RPMI7951 (cell line): ENCODE results near the gene OR51V1. TPM values are rescaled to one million over a fixed set of nuclear protein-coding genes. Genes with fewer than 3 reads are reported as not detected.
"Not testable (repeated sequence)": the region's sequence is repeated elsewhere in the genome, so short reads cannot be mapped to it uniquely, and the experiment has no call there.

Experiments used
- DNase-seq: peaks from one replicate; pipeline ENCODE4 v3.0.0-alpha.2; 2012; ENCODE audit warnings: low read depth
- total RNA-seq: library from RNA; depleted of rRNA; stranded (reverse); fragments of >200 nt; shearing (Covaris generic); gene quantifications from 2 replicates; pipeline ENCODE4 v1.2.3, GENCODE V29; 2014; rRNA removed

Gene OR51V1, protein sequence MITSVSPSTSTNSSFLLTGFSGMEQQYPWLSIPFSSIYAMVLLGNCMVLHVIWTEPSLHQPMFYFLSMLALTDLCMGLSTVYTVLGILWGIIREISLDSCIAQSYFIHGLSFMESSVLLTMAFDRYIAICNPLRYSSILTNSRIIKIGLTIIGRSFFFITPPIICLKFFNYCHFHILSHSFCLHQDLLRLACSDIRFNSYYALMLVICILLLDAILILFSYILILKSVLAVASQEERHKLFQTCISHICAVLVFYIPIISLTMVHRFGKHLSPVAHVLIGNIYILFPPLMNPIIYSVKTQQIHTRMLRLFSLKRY
- not detected in 2 replicates for total RNA-seq

DNA sequence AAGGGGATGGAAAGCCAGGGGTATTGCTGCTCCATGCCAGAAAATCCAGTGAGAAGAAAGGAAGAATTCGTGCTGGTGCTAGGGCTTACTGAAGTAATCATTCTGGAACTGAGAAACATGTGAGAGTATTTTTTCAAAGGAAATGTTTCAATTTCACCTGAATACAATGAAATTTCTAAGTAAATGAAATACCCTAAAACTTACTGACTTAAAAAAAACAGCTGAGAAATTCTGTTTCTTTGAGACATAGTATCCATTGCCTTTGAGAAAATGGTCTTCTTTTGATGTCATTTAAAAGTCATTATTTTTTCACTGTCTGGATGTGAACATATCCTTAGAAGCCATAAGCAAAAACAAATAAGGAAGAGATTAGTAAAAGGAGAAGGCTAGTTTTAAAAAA is at the start of gene OR51V1:
Gene OR51V1, minus strand, starts transcription at position 101 of the 400 bp plus-strand sequence. Its CDS starts 0 bp downstream, at position 101.
- no peak for DNase-seq

DNA sequence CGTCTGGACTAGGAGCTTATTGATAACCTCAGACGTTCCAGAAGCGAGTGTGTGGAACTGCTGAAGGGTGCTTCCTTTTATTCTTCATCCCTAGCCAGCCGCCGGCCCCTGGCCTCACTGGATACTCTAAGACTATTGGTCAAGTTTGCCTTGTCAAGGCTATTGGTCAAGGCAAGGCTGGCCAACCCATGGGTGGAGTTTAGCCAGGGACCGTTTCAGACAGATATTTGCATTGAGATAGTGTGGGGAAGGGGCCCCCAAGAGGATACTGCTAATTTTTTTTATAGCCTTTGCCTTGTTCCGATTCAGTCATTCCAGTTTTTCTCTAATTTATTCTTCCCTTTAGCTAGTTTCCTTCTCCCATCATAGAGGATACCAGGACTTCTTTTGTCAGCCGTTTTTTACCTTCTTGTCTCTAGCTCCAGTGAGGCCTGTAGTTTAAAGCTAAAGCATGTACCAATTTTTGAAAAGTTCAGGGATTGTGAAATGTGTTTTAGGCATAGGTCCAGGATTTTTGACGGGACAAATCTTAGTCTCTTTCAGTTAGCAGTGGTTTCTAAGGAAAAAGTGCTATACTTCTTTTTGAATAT is 49.4 kb upstream of the OR51V1 start, which contains the start of gene HBG1:
Gene HBG1, minus strand, starts transcription at position 51 of the 590 bp plus-strand sequence. CDS start 53 bp downstream, outside the sequence.
- not testable (repeated sequence) for DNase-seq

DNA sequence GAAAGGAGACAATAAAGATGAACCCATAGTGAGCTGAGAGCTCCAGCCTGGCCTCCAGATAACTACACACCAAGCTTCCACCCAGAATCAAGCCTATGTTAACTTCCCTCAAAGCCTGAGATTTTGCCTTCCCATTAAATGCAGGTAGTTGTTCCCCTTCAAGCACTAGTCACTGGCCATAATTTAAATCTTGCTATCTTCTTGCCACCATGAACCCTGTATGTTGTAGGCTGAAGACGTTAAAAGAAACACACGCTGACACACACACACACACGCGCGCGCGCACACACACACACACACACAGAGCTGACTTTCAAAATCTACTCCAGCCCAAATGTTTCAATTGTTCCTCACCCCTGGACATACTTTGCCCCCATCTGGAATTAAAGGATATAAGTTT is 48.0 kb upstream of the OR51V1 start:
- not testable (repeated sequence) for DNase-seq

DNA sequence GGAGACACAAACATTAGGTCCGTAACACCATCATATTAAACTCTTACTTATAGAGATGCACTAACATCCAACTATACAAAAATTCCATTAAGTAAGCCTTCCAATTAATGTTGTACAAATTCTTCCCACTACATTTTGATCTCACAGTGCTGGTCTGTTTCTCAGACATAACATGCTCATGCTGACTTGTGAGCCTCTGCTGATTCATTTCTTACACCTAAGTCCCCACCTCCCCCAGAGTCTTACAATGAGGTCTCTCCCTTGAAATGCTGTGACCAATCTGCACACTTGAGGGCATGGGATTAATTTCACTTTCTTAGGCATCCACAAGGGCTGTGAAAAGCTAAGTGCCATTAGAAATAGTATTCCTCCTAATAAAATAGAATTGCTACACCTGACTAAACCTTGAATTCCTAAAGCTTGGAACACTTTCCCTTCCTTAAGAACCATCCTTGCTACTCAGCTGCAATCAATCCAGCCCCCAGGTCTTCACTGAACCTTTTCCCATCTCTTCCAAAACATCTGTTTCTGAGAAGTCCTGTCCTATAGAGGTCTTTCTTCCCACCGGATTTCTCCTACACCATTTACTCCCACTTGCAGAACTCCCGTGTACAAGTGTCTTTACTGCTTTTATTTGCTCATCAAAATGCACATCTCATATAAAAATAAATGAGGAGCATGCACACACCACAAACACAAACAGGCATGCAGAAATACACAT is 47.1 kb upstream of the OR51V1 start:
- no peak for DNase-seq

DNA sequence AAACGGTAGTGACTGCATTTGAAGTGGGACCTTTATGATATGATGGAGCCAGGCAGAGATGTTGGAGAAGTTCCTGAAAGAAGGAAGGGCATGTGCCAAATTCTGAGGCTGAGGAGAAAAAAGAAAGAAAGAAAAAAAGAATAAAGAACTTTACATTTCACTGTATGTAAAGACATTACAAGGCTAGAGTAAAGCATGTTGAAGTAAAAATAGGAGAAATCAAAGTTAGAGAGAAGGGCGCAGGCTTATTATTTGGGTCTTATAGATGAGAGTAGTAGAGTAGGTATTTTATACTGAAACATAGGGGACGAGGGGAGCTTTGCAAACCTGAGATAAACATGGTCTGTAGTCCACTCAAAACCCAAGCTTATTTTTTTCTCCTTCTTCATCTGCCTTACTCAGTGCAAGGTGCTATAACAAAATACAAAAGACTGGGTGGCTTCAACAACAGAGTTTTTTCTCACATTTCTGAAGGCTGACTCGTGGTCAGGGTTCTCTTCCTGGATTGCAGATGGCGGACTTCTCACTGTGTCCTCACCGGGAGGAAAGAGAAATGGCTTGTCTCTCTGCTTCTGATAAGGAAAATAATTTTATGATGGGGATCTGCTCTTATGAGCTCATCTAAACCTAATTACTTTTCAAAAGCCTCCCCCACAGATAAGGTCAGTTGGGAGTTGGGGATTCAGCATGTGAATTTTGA is 46.4 kb upstream of the OR51V1 start:
- no peak for DNase-seq

DNA sequence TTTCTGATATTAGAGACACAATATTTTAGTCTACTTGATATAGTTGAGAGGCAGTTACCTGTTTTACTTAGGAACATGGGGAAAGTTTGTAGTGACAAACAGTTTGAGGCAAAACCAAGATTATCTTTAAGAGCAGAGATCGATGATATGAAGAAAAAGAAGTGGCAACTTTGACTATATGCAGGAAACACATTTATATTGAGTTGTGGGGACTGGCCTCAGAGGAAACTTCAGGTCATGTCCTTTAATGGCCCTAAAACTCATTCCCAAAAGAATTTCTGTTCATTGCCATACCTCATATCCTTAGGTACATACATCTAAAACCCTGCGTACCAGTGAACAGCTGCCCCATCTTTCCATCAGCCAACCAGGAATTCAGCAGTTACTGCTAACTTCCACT is 44.7 kb upstream of the OR51V1 start:
- DNase-seq, result no peak

DNA sequence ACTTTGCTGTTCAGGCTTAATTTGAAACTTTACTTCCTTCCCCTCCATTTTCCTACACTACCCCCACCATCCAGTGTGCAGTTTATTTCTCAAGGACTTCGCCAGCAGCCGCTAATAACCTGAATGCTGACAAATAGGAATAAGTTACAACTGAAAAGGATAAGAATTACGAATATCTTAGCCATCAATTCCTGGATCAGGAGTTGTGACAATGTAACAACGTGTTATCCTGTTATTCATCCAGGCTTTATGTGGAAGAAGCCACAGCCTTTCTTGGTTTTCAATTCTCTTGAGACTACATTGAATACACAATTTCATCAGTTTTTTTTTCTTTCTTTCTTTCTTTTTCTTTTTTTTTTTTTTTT is 43.3 kb upstream of the OR51V1 start:
- DNase-seq, result no peak

DNA sequence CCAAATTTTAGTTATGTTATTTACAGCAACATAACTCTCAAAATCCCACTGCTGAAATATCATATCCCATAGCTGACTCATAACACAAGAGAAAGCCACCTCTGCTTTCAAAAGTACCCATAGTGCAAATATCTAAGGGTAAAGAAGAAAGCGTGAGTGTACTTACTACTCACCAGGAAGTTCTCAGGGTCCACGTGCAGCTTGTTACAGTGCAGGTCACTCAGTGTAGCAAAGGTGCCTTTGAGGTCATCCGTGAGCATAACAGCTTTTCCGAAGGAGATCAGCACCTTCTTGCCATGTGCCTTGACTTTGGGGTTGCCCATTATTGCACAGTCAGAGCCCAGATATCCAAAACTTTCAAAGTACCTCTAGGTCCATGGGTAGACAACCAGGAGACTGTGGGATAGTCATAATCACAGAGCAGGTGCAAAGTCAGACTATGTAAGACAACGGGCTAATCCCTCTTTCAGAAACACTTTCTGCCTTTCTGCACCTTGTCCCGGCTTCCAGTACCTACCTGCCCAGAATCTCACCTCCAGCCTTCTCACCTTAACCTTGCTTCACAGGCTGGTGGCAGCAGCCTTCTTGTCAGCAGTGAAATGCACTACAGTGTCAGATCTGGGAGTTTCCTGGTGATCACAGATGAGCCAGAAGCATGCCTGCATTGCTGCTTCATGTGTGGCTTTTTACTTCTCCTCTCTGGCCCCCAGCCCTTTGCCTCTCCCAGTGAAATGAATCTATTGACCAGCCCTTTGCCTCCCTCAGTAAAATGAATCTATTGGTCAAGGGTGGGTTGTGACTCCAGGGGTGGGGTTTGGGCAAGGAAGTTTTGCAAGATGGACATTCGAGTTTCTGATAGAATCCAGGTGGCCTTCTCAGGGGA is 42.7 kb upstream of the OR51V1 start:
- no peak for DNase-seq

DNA sequence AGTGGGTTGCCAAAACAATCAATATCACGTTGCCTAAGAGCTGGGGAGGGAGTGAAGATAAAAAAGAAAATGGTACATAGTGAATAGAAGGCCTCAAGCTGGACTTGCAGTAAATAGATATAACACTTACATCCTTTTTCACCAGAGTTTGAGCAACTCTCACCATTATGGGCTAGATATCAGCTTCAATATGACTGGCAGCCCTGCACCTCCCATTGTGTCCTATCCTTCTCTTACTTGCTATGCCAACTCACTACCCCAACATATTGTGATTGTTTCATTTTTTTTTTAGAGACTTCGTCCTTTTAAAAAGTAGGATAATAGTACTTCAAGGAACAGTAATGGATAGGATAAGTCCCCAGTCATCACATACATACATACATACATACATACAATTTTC is 41.7 kb upstream of the OR51V1 start:
- no peak for DNase-seq

DNA sequence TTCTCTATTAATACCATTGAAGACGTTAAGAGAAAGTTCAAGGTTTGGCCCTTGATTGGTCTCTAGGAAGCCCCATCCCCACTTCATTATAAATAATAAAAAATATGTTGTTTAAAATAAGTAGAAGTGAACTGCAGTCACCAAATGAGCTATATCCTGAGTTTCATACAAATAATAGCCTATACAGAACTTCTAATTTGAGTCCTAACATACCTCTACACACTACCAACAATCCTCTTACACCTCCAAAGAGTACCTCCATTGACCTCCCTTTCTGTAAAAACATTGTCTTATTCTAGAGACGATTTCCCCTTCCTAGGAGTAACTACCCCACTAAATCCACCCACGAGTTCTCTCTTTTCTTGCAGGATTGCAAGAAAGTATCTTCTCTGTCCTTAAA is 41.0 kb upstream of the OR51V1 start:
- DNase-seq, result no peak

DNA sequence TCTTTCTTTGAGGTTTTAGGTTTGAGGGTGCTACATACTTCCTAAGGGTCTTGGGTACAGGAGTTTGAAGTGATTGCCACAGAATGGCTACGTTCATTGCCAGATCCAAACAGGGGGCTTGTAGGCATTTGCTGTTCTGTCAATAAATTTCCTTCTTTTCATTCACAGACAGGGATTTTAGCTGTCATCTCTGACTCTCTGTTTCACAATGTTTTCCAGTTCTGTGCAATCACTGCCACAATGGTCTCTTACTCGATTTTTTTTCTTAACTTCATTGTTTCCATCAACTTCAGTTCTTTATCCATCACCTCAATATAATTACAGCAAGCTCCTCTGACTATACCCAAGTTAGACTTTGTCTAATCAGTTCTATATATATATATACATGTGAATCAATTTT is 40.0 kb upstream of the OR51V1 start:
- DNase-seq, result no peak

DNA sequence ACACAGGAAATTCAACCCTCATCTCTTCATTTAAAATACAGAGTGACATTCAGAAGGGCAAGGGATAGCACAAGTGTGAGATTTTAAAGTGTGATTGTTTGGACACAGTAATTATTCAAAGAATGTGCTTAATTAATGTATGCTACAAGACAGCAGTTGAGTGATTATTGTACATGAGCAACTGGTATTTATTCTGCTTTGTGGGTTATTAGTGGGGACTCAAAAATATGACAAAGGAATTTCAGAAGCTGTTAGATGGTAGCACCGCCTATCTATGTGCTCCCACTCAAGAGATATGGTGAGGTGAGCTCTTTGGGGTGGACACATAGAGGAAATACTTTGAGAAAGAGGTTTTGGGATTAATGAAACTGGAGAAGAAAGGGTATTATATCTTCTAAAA is 39.6 kb upstream of the OR51V1 start:
- DNase-seq, result no peak

DNA sequence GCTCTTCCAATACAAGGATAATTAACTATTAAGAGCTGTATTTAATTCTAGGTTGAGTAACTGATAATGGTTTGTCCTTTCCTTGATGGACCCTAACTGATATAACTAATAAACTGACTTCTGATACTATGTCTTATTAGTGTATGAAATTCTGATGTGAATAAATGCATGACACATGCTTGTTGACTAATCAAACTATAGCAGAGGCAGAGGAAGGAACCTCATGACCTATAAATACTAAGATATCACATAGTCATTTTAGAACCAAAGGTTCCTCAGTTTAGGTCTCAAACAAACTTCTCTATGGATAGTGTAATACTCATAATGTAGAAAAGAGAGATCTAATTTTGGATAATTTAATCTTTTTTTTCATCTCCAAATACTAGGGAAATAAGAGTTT is 38.6 kb upstream of the OR51V1 start:
- DNase-seq, result no peak

DNA sequence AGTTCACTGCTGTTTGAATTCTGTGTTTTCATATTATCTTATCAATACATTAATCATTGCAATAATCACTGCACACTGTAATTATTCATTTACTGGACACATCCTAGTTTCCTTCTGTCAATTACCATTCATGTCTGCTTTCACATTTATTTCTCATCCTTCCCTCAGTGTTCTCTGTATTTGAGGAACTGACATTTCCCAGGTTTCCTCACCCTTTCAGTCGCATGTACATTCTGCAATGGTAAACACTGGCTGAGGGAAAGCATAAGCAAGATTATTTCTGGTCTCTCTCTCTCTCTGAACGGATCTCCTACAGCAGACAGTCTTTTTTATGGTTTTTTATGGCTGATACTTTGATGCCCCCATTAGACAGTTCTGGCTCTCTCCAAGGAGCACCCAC is 38.0 kb upstream of the OR51V1 start:
- no peak for DNase-seq

DNA sequence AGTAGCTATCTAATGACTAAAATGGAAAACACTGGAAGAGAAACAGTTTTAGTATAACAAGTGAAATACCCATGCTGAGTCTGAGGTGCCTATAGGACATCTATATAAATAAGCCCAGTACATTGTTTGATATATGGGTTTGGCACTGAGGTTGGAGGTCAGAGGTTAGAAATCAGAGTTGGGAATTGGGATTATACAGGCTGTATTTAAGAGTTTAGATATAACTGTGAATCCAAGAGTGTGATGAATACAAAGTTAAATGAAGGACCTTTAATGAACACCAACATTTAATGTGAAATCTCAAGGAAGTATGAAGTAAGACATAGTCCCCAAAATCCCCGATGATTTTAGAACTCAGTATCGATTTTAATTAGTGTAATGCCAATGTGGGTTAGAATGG is 36.9 kb upstream of the OR51V1 start:
- no peak for DNase-seq

DNA sequence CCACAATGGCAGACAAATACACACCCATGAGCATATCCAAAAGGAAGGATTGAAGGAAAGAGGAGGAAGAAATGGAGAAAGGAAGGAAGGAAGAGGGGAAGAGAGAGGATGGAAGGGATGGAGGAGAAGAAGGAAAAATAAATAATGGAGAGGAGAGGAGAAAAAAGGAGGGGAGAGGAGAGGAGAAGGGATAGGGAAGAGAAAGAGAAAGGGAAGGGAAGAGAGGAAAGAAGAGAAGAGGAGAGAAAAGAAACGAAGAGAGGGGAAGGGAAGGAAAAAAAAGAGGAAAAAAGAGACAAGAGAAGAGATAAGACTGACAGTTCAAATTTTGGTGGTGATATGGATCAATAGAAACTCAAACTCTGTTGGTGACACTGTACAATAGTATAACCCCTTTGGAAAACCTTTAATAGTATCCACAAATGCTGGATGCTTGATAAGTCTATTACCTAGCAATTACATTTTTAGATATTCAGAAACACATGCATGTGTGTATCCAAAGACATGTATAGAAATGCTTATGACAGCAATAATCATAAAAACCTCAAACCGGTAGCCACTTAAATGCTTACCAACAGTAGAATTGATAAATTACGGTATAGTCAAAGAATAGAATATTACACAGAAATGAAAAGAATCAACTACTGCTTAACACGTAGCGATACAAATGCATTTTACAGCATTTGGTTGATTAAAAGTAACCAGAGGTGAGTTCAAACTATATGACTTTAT is 35.0 kb upstream of the OR51V1 start:
- no peak for DNase-seq

DNA sequence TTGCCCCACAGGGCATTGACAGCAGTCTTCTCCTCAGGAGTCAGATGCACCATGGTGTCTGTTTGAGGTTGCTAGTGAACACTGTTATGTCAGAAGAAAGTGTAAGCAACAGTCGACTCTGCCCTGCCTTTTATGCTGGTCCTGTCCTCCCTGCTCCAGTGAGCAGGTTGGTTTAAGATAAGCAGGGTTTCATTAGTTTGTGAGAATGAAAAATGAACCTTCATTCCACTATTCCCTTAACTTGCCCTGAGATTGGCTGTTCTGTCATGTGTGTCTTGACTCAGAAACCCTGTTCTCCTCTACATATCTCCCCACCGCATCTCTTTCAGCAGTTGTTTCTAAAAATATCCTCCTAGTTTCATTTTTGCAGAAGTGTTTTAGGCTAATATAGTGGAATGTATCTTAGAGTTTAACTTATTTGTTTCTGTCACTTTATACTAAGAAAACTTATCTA is 33.9 kb upstream of the OR51V1 start, which contains the start of gene HBD:
Gene HBD, minus strand, starts transcription at position 103 of the 454 bp plus-strand sequence. Its CDS starts 50 bp downstream, at position 53.
- peak; percentile 30 for DNase-seq

DNA sequence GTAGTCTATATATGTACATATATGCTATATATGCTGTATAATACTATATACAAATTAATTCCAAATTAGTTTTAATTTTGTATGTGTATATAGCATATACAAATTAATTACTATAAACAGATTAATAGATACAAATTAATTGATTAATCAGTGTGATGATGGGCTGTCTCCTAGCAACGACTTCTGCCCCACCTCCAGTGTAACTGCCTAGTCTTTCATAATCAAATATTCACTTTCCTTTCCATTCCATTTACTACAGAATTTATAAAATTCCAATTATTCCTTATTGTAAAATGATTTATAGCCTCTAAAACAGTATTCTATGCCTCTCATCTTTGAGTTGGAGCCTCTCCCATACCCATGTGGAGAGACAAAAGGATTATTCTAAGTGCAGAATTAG is 32.8 kb upstream of the OR51V1 start:
- no peak for DNase-seq

DNA sequence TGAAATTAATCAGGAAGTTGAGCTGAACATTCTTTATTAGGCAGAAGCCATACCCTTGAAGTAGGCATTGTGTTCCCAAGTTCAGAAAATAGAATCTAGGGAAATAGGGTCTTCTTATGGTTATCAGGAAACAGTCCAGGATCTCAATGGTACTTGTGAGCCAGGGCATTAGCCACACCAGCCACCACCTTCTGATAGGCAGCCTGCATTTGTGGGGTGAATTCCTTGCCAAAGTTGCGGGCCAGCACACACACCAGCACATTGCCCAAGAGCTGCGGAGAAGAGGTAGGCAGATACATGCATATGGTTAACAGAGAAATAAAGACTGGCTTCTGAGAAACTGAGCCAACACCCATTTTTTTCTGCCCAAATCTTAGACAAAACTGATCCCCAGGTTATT is 32.3 kb upstream of the OR51V1 start:
- no peak for DNase-seq

DNA sequence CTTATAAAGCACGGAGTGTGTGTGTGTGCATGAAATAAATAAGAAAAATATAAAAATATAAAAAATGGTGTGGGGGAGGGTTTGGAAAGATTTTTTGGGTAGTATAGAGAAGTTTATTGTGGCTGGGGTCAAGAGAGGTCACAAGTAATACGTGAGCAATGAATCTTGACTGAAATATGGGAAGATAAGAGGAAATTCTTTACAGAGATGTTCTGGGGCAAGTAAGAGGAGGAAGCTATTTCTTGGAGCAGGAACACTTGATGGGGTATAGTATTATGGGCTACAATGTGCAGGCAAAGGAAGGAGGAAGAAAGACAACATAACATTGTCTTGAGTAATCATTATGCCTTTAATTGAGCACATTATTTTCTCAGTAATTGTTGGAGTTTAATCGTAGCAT is 31.7 kb upstream of the OR51V1 start:
- DNase-seq, result no peak
